Pancreas (tissue), 10 donors: ENCODE measurements around the gene PITRM1. TPM values are rescaled to one million over a fixed set of nuclear protein-coding genes. Genes with fewer than 3 reads are reported as not detected.

Source experiments
- ATAC-seq, 4 donors: fragments of 200-7000 bp; cut with Tn5 transposase; one replicate each; pipeline versions ENCODE4 v1.8.0 to v1.9.1; 2020; ENCODE audit warnings: mild to moderate bottlenecking in 4 of 4, moderate library complexity in 4 of 4
- DNase-seq, 6 donors: peaks; one replicate each; pipeline ENCODE4 v3.0.0-alpha.2; 2020
- FAIRE-seq: peaks from 2 replicates; lab custom pipeline; 2012; peaks lifted over from hg19 to GRCh38; lab: Jason Lieb, UNC
- H3K27ac ChIP-seq, 4 donors: fragments of 200-600 bp; sonication (generic); 1 replicate in 3 of 4; 2 replicates in 1 of 4; pipeline versions ENCODE4 v1.5.0 to v1.8.0; 2020
- H3K27me3 ChIP-seq, 4 donors: fragments of 200-600 bp; one replicate each; pipeline ENCODE4 v1.8.0; 2021
- H3K36me3 ChIP-seq, 3 donors: fragments of 200-600 bp; sonication (generic) in 1 of 3; one replicate each; pipeline versions ENCODE4 v1.5.0 to v1.8.0; 2020 to 2021
- H3K4me1 ChIP-seq, 3 donors: fragments of 200-600 bp; one replicate each; pipeline ENCODE4 v1.8.0; 2021
- H3K4me3 ChIP-seq, 4 donors: fragments of 200-600 bp; sonication (generic) in 2 of 4; one replicate each; pipeline versions ENCODE4 v1.5.0 to v1.8.0; 2020 to 2021
- H3K9me3 ChIP-seq, 4 donors: fragments of 200-600 bp; one replicate each; pipeline ENCODE4 v1.8.0; 2021
- CTCF ChIP-seq, 4 donors: fragments of 200-600 bp; sonication (generic) in 3 of 4; IDR thresholded peaks; one replicate each; pipeline versions ENCODE4 v1.5.0 to v1.8.0; 2021; ENCODE audit warnings: antibody characterized with exemption in 4 of 4
- WGBS, 2 donors: extraction: QIAGEN DNeasy Blood & Tissue Kit; methylation state at CpG; one replicate each; pipeline ENCODE4 v1.1.7; 2013; 5-methylcytosine and 5-hydroxymethylcytosine counted together
- intact Hi-C, 3 donors: fragments of 100-400 bp; cut with DNase I; formaldehyde crosslinking; loops; one replicate each; pipeline versions ENCODE4 v1.11.1 to v1.14.2; 2022
- polyA plus RNA-seq, 2 donors: library from polyadenylated mRNA; stranded (reverse); fragments of 200-250 nt; gene quantifications; one replicate each; pipeline ENCODE4 v1.2.3, GENCODE V29; 2013
- total RNA-seq, 6 donors: library from RNA; stranded (reverse); fragmentation: NEBNext Ultra II Directional in 4 of 6; extraction: Animal tissue kit (Norgen Biotek cat#: 25700) in 4 of 6; gene quantifications; one replicate each; pipeline versions ENCODE4 v1.2.1 to v1.2.4, GENCODE V29; 2021 to 2023
- donor health status: healthy with polysubstance abuse.
- donor health status: DM: no; HTN: no; CAD: no; lungs with moderate emphysema.
- donor health status: DM: no; HTN: no; CAD: no.
- donor health status: control.
- donor health status: control.
- donor health status: Bipolar disorder and iron deficiency.
- donor health status: DM: yes; HTN: yes; CAD: no.
- donor health status: DM: no; HTN: no; CAD: no.
- donor health status: DM: no; HTN: no; CAD: no.
- donor health status: DM: yes; HTN: yes; CAD: no.

PITRM1 gene
- total and polyA plus RNA-seq, 8 donors = 24.7 to 73.6 (median 31.5) TPM

GRCh38 chr10:3199488-3199887, 26.9 kb upstream of the PITRM1 start:
- H3K27ac ChIP-seq = no peak overlapping the region
- no peak for TF ChIP-seq CTCF (IDR thresholded peaks at IDR 0.05)
- no peaks in the 10 kb centered on the region for H3K27me3 ChIP-seq
- ATAC-seq (no peak), FAIRE-seq (no peak), DNase-seq (no peak)
- WGBS, 2 donors = 60 to 79% methylated on average over 9 of the region's 9 CpGs
- H3K36me3 ChIP-seq = no peaks in the 10 kb centered on the region
- no peak overlapping the region for H3K4me3 ChIP-seq
- intact Hi-C loops = no loop called here
- H3K9me3 ChIP-seq = no peaks in the 10 kb centered on the region
- H3K4me1 ChIP-seq = peaks cover 0 to 5% (median 0%) of the 10 kb centered on the region in 3 donors

GRCh38 chr10:3198900-3199299, 26.3 kb upstream of the PITRM1 start:
- H3K9me3 ChIP-seq = no peaks in the 10 kb centered on the region
- WGBS, 2 donors = 64 to 72% methylated on average over 7 of the region's 7 CpGs
- no peak overlapping the region for H3K4me3 ChIP-seq
- FAIRE-seq (no peak), DNase-seq (no peak), ATAC-seq (no peak)
- H3K27ac ChIP-seq = no peak overlapping the region
- no peaks in the 10 kb centered on the region for H3K27me3 ChIP-seq
- intact Hi-C loops = no loop called here
- TF ChIP-seq CTCF (IDR thresholded peaks at IDR 0.05) = no peak
- peaks cover 0 to 5% (median 0%) of the 10 kb centered on the region in 3 donors for H3K4me1 ChIP-seq
- no peaks in the 10 kb centered on the region for H3K36me3 ChIP-seq

GRCh38 chr10:3197348-3198003, 24.9 kb upstream of the PITRM1 start:
- peak; percentile 92 to 96 (median 96) for ATAC-seq
- no peak for FAIRE-seq

GRCh38 chr10:3196958-3197347, 24.4 kb upstream of the PITRM1 start:
- DNase-seq (peak in 1 of 6 donors; percentile 36), FAIRE-seq (no peak), ATAC-seq (peak in 1 of 4 donors; percentile 3)
- 43 to 50% methylated on average over 12 of the region's 12 CpGs for WGBS, 2 donors
- peaks cover 0 to 5% (median 0%) of the 10 kb centered on the region in 3 donors for H3K4me1 ChIP-seq
- no peak overlapping the region for H3K4me3 ChIP-seq
- no peak for TF ChIP-seq CTCF (IDR thresholded peaks at IDR 0.05)
- no peaks in the 10 kb centered on the region for H3K27me3 ChIP-seq
- intact Hi-C loops = no loop called here
- H3K36me3 ChIP-seq = no peaks in the 10 kb centered on the region
- H3K27ac ChIP-seq = no peak overlapping the region
- no peaks in the 10 kb centered on the region for H3K9me3 ChIP-seq

More at GRCh38 chr10:3197348-3198003, 24.9 kb upstream of the PITRM1 start:
- DNase-seq = peak; percentile 63 to 93 (median 86)
- TF ChIP-seq CTCF (IDR thresholded peaks at IDR 0.05) = peak; percentile 74 to 85 (median 79)
- Histone ChIP-seq H3K4me1 (peaks cover 0 to 5% (median 0%) of the 10 kb centered on the region in 3 donors), H3K9me3 (no peaks in the 10 kb centered on the region), H3K36me3 (no peaks in the 10 kb centered on the region), H3K27ac (peak overlapping the region in 1 of 4 donors; percentile 18), H3K27me3 (no peaks in the 10 kb centered on the region), H3K4me3 (no peak overlapping the region)
- intact Hi-C loops = no loop called here
- WGBS, 2 donors = 6 to 10% methylated on average over 27 of the region's 27 CpGs

- peaks cover 0 to 5% (median 0%) of the 10 kb centered on the region in 3 donors for H3K4me1 ChIP-seq
- DNase-seq (no peak), FAIRE-seq (no peak), ATAC-seq (no peak)
- no peak overlapping the region for H3K27ac ChIP-seq
- H3K9me3 ChIP-seq = no peaks in the 10 kb centered on the region
- no peaks in the 10 kb centered on the region for H3K27me3 ChIP-seq
- no peaks in the 10 kb centered on the region for H3K36me3 ChIP-seq
- TF ChIP-seq CTCF (IDR thresholded peaks at IDR 0.05) = no peak
- intact Hi-C loops = no loop called here
- H3K4me3 ChIP-seq = no peak overlapping the region
- WGBS, 2 donors = 71 to 84% methylated on average over 10 of the region's 10 CpGs
Observed at GRCh38 chr10:3196482-3196881, 23.9 kb upstream of the PITRM1 start.
